GM23338 (cell line): Measurements from ENCODE around the gene KLF7.

Experiments used
- CREB1 ChIP-seq: fragments of 250-450 bp; sonication (Bioruptor Pico); IDR thresholded peaks from 2 replicates; pipeline ENCODE4 v1.5.0; 2020; ENCODE audit warnings: low read depth, mild to moderate bottlenecking, moderate library complexity
- EZH2 ChIP-seq: fragments of 200-600 bp; sonication (generic); IDR thresholded peaks from one replicate; pipeline ENCODE4 v1.8.0; 2017; ENCODE audit warnings: antibody characterized with exemption, mild to moderate bottlenecking, low read depth; ENCODE audit not compliant: unreplicated experiment
- EZH2phosphoT487 ChIP-seq: fragments of 200-600 bp; sonication (generic); IDR thresholded peaks from one replicate; pipeline ENCODE4 v1.8.1; 2018; ENCODE audit warnings: antibody characterized with exemption; ENCODE audit not compliant: unreplicated experiment
- JUNB ChIP-seq: IDR thresholded peaks from one replicate; pipeline ENCODE4 v1.6.1; 2016; ENCODE audit warnings: antibody characterized with exemption; ENCODE audit not compliant: unreplicated experiment
- POLR2AphosphoS5 ChIP-seq: IDR thresholded peaks from 2 replicates; pipeline ENCODE4 v1.6.1; 2016; ENCODE audit warnings: antibody characterized with exemption, low read depth
- REST ChIP-seq: IDR thresholded peaks from one replicate; pipeline ENCODE4 v1.6.1; 2018; ENCODE audit warnings: antibody characterized with exemption; ENCODE audit not compliant: unreplicated experiment
- STAT1 ChIP-seq: IDR thresholded peaks from one replicate; pipeline ENCODE4 v1.6.1; 2016; ENCODE audit warnings: antibody characterized with exemption; ENCODE audit not compliant: unreplicated experiment
- ZNF331 ChIP-seq: fragments of 250-450 bp; sonication (Bioruptor Pico); IDR thresholded peaks from 2 replicates; pipeline ENCODE4 v1.5.0; 2020; ENCODE audit warnings: low read depth, mild to moderate bottlenecking, moderate library complexity
- TF ChIP-seq, protein P1 (sequence below), 2 experiments: fragments of 200-600 bp in 1 of 2; sonication (generic) in 1 of 2; conservative IDR thresholded peaks; 2 replicates each; pipeline versions ENCODE4 v1.5.1 to v1.6.1; 2016 to 2017; ENCODE audit warnings: antibody characterized with exemption in 2 of 2, low read depth in 2 of 2, mild to moderate bottlenecking in 2 of 2, moderate library complexity in 1 of 2
- TF ChIP-seq, protein P2 (sequence below): IDR thresholded peaks from 2 replicates; pipeline ENCODE4 v1.6.1; 2016; ENCODE audit warnings: antibody characterized with exemption

- TF ChIP-seq POLR2AphosphoS5 (no peak), EZH2 (no peak), REST (no peak), JUNB (no peak), EZH2phosphoT487 (no peak), CREB1 (CRISPR knock-in tag) (no peak), STAT1 (no peak), ZNF331 (CRISPR knock-in tag) (no peak)
- TF ChIP-seq, protein P1, sequence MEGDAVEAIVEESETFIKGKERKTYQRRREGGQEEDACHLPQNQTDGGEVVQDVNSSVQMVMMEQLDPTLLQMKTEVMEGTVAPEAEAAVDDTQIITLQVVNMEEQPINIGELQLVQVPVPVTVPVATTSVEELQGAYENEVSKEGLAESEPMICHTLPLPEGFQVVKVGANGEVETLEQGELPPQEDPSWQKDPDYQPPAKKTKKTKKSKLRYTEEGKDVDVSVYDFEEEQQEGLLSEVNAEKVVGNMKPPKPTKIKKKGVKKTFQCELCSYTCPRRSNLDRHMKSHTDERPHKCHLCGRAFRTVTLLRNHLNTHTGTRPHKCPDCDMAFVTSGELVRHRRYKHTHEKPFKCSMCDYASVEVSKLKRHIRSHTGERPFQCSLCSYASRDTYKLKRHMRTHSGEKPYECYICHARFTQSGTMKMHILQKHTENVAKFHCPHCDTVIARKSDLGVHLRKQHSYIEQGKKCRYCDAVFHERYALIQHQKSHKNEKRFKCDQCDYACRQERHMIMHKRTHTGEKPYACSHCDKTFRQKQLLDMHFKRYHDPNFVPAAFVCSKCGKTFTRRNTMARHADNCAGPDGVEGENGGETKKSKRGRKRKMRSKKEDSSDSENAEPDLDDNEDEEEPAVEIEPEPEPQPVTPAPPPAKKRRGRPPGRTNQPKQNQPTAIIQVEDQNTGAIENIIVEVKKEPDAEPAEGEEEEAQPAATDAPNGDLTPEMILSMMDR (conservative IDR thresholded peaks at IDR 0.05; ENCODE audit: low read depth in 2 of 2), result no peak
- TF ChIP-seq, protein P2, sequence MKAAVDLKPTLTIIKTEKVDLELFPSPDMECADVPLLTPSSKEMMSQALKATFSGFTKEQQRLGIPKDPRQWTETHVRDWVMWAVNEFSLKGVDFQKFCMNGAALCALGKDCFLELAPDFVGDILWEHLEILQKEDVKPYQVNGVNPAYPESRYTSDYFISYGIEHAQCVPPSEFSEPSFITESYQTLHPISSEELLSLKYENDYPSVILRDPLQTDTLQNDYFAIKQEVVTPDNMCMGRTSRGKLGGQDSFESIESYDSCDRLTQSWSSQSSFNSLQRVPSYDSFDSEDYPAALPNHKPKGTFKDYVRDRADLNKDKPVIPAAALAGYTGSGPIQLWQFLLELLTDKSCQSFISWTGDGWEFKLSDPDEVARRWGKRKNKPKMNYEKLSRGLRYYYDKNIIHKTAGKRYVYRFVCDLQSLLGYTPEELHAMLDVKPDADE, result no peak
These were observed 28.3 kb upstream of the KLF7 start for GRCh38 chr2:207194028-207194427.
